GM12891 (cell line): ENCODE results near the gene CFAP45.

ENCODE experiments used
- PAX5 ChIP-seq: IDR thresholded peaks from 2 replicates; pipeline ENCODE4 v1.6.1; 2011; ENCODE audit warnings: low read length, moderate library complexity, mild to moderate bottlenecking; ENCODE audit not compliant: insufficient read depth, severe bottlenecking
- POLR2A ChIP-seq: IDR thresholded peaks from 2 replicates; pipeline ENCODE4 v1.6.1; 2011; ENCODE audit warnings: low read depth, low read length, control low read depth
- POLR2AphosphoS5 ChIP-seq: IDR thresholded peaks from 2 replicates; pipeline ENCODE4 v1.6.1; 2011; ENCODE audit warnings: low read depth, low read length, control low read depth
- POU2F2 ChIP-seq: IDR thresholded peaks from 2 replicates; pipeline ENCODE4 v1.6.1; 2011; ENCODE audit warnings: low read depth, mild to moderate bottlenecking, control low read depth, low read length, moderate library complexity
- SPI1 ChIP-seq: IDR thresholded peaks from 2 replicates; pipeline ENCODE4 v1.6.1; 2011; ENCODE audit warnings: low read depth, low read length, control low read depth
- TAF1 ChIP-seq: IDR thresholded peaks from 2 replicates; pipeline ENCODE4 v1.6.1; 2011; ENCODE audit warnings: low read depth, low read length, control low read depth

GRCh38 chr1:159892944-159893343, 7.0 kb downstream of the CFAP45 start:
- TF ChIP-seq POLR2A (no peak), SPI1 (no peak), POU2F2 (no peak), POLR2AphosphoS5 (no peak), TAF1 (no peak), PAX5 (no peak)
